Astrocyte of the spinal cord (primary cell): ENCODE results near the gene TRMT112.

Source experiments
- DNase-seq: peaks from one replicate; pipeline ENCODE4 v3.0.0; 2011; ENCODE audit warnings: low read depth, low spot score
- H3K4me3 ChIP-seq: 2 replicates; pipeline ENCODE4 v1.5.1; 2011; ENCODE audit warnings: low read depth, mild to moderate bottlenecking, low read length, moderate library complexity
- in situ Hi-C: cut with HindIII; loops from 2 replicates; pipeline ENCODE4 v1.10.0; 2017; ENCODE audit warnings: low sequenced_read_pairs
- TF ChIP-seq, protein P1 (sequence below): IDR thresholded peaks from 2 replicates; pipeline ENCODE4 v1.5.1; 2012; ENCODE audit warnings: low read depth, mild to moderate bottlenecking, low read length, inconsistent platforms

Gene TRMT112

DNA sequence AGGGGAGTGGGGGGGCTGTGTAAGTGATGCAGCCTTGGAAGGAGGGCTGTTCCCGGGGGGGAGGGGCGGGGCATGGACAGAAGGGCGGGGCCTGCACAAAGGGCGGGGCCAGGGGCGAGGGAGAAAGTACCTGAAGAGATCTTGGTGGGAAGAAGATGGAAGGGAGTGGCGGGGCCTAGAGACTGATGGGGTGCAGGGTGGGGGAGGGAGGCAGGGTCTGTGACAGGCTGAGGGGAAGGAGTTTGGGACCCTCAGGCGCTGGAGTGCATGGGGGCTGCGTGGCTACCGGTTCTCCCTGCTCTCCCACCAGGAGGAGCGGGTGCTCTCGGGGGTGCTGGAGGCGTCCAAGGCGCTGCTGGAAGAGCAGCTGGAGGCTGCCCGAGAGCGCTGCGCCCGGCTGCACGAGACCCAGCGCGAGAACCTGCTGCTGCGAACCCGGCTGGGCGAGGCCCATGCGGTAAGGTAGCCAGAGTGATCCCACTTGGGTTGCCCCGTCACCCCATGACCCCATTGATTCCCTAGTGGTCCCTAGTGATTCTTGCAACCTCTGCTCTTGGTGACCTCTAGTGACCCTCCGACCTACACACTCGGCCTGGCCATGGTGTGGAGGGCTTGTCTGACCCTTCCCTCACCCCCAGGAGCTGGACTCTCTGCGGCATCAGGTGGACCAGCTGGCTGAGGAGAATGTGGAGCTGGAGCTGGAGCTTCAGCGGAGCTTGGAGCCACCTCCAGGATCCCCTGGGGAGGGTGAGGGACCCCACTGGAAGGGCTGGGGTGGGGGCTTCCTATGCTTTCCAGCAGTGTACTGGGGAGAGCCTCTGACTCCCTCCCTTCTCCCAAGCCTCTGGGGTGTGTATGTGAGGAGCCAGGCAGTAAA, 25.7 kb upstream of the TRMT112 start:
- H3K4me3 ChIP-seq, result no peak overlapping the region
- no peak for DNase-seq
- TF ChIP-seq, protein P1, sequence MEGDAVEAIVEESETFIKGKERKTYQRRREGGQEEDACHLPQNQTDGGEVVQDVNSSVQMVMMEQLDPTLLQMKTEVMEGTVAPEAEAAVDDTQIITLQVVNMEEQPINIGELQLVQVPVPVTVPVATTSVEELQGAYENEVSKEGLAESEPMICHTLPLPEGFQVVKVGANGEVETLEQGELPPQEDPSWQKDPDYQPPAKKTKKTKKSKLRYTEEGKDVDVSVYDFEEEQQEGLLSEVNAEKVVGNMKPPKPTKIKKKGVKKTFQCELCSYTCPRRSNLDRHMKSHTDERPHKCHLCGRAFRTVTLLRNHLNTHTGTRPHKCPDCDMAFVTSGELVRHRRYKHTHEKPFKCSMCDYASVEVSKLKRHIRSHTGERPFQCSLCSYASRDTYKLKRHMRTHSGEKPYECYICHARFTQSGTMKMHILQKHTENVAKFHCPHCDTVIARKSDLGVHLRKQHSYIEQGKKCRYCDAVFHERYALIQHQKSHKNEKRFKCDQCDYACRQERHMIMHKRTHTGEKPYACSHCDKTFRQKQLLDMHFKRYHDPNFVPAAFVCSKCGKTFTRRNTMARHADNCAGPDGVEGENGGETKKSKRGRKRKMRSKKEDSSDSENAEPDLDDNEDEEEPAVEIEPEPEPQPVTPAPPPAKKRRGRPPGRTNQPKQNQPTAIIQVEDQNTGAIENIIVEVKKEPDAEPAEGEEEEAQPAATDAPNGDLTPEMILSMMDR, result no peak
- in situ Hi-C loops, result no loop called here

- H3K4me3 ChIP-seq, result peak overlapping the region; percentile 20
- in situ Hi-C loops, result no loop called here
- TF ChIP-seq, protein P1, result peak; percentile 33
- DNase-seq, result peak; percentile 80
Measured at GRCh38 chr11:64341851-64342791, 24.8 kb upstream of the TRMT112 start.

- H3K4me3 ChIP-seq, result no peak overlapping the region
- TF ChIP-seq, protein P1, result no peak
- in situ Hi-C loops, result no loop called here
- DNase-seq, result no peak
Measured at GRCh38 chr11:64341429-64341828, 24.1 kb upstream of the TRMT112 start.

GRCh38 chr11:64340671-64341335, 23.4 kb upstream of the TRMT112 start:
- in situ Hi-C loops, result no loop called here
- no peak overlapping the region for H3K4me3 ChIP-seq
- no peak for DNase-seq
- TF ChIP-seq, protein P1, result peak; percentile 19

DNA sequence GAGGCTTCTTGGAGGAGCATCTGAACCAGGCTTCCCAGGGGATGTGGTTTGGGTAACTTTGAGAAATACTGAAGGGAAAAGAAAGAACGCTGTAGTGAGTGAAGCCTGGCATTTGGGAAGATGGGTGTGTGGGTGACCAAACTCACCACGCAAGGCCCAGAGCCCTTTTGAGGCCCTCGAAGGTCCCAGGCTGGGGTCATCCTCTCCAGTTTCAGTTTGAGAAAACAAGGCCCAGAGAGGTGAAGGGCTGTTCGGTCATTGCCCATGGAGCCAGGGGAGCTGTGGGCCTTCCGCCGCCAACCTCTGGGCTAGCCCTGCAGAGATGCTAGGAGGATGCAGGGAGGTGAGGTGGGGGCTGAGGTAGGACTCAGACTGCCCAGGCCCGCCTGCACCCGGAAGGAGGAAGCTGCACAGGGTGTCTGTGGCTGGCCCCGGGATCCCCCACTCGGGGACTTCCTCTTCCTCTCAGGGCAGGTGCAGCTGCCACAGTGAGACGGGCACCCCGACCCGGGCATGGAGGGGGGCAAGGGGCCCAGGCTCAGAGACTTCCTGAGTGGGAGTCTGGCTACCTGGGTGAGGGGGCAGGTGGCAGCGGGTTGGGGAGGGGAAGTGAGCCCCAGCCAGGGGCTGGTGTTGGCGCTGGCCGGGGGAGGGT, 22.5 kb upstream of the TRMT112 start, which contains the start of gene CCDC88B:
Gene CCDC88B, plus strand, starts transcription at position 451 of the 655 bp plus-strand sequence. Its CDS starts 63 bp downstream, at position 514.
- H3K4me3 ChIP-seq, result no peak within 1 kb of the TSS
- in situ Hi-C loops, result no loop called here
- no peak for DNase-seq
- TF ChIP-seq, protein P1, result no peak
